ENCODE measurements around the gene COL18A1. TPM values are rescaled to one million over a fixed set of nuclear protein-coding genes. Genes with fewer than 3 reads are reported as not detected.

Gene COL18A1
- total and polyA plus RNA-seq, 5 donors from 2014 or later = 0.29 to 2.7 (median 1.3) TPM

GRCh38 chr21:45537746-45538291, 132.9 kb downstream of the COL18A1 start:
- H3K9me3 Mint-ChIP-seq = peaks cover 0 to 2% (median 0%) of the 10 kb centered on the region in 7 donors
- Histone ChIP-seq H3K36me3 (ENCODE audit: control insufficient read depth, insufficient read depth, low read length) (no peaks in the 10 kb centered on the region), H3K4me3 (ENCODE audit: low read depth, low read length) (no peak overlapping the region), H3K27me3 (ENCODE audit: control insufficient read depth, insufficient read depth, low read length) (no peaks in the 10 kb centered on the region), H3K27ac (ENCODE audit: insufficient read depth, low read length, poor library complexity, severe bottlenecking) (no peak overlapping the region), H3K9me3 (ENCODE audit: control insufficient read depth in 2 of 2, low read length in 2 of 2) (no peaks in the 10 kb centered on the region), H3K4me1 (ENCODE audit: control insufficient read depth, insufficient read depth, low read length, poor library complexity, severe bottlenecking) (peaks cover 20% of the 10 kb centered on the region)
- H3K27me3 Mint-ChIP-seq = no peaks in the 10 kb centered on the region
- H3K27ac Mint-ChIP-seq = no peak overlapping the region
- H3K4me1 Mint-ChIP-seq = peaks cover 0 to 29% (median 8%) of the 10 kb centered on the region in 4 donors
- no peaks in the 10 kb centered on the region for H3K36me3 Mint-ChIP-seq
- no peak for ATAC-seq (ENCODE audit: low read depth in 2 of 2)
- DNase-seq = no peak
- no peak overlapping the region for H3K4me3 Mint-ChIP-seq

- no peak for DNase-seq
- Histone ChIP-seq H3K27ac (ENCODE audit: insufficient read depth, low read length, poor library complexity, severe bottlenecking) (no peak overlapping the region), H3K36me3 (ENCODE audit: control insufficient read depth, insufficient read depth, low read length) (no peaks in the 10 kb centered on the region), H3K4me3 (ENCODE audit: low read depth, low read length) (no peak overlapping the region), H3K27me3 (ENCODE audit: control insufficient read depth, insufficient read depth, low read length) (no peaks in the 10 kb centered on the region), H3K4me1 (ENCODE audit: control insufficient read depth, insufficient read depth, low read length, poor library complexity, severe bottlenecking) (peaks cover 20% of the 10 kb centered on the region), H3K9me3 (ENCODE audit: control insufficient read depth in 2 of 2, low read length in 2 of 2) (no peaks in the 10 kb centered on the region)
- Mint-ChIP-seq H3K4me3 (no peak overlapping the region), H3K9me3 (peaks cover 0 to 2% (median 0%) of the 10 kb centered on the region in 7 donors), H3K27ac (no peak overlapping the region), H3K4me1 (peaks cover 0 to 23% (median 7%) of the 10 kb centered on the region in 4 donors), H3K27me3 (no peaks in the 10 kb centered on the region), H3K36me3 (no peaks in the 10 kb centered on the region)
- ATAC-seq (ENCODE audit: low read depth in 2 of 2) = no peak
Observed at GRCh38 chr21:45538381-45539045, 133.5 kb downstream of the COL18A1 start.

GRCh38 chr21:45539046-45539795, 134.3 kb downstream of the COL18A1 start:
- Mint-ChIP-seq H3K36me3 (no peaks in the 10 kb centered on the region), H3K27me3 (no peaks in the 10 kb centered on the region), H3K9me3 (peaks cover 0 to 2% (median 0%) of the 10 kb centered on the region in 7 donors), H3K4me1 (peaks cover 0 to 25% (median 7%) of the 10 kb centered on the region in 4 donors), H3K4me3 (peak overlapping the region in 3 of 4 donors; percentile 41 to 89 (median 76)), H3K27ac (no peak overlapping the region)
- ATAC-seq (ENCODE audit: low read depth in 2 of 2) (no peak), DNase-seq (no peak)
- H3K4me1 ChIP-seq (ENCODE audit: control insufficient read depth, insufficient read depth, low read length, poor library complexity, severe bottlenecking) = peaks cover 20% of the 10 kb centered on the region
- no peaks in the 10 kb centered on the region for H3K36me3 ChIP-seq (ENCODE audit: control insufficient read depth, insufficient read depth, low read length)
- no peak overlapping the region for H3K27ac ChIP-seq (ENCODE audit: insufficient read depth, low read length, poor library complexity, severe bottlenecking)
- H3K27me3 ChIP-seq (ENCODE audit: control insufficient read depth, insufficient read depth, low read length) = no peaks in the 10 kb centered on the region
- no peaks in the 10 kb centered on the region for H3K9me3 ChIP-seq (ENCODE audit: control insufficient read depth in 2 of 2, low read length in 2 of 2)
- H3K4me3 ChIP-seq (ENCODE audit: low read depth, low read length) = no peak overlapping the region

- Mint-ChIP-seq H3K27ac (peak overlapping the region in 1 of 3 donors; percentile 73), H3K36me3 (no peaks in the 10 kb centered on the region), H3K4me3 (peak overlapping the region; percentile 83 to 89 (median 86)), H3K4me1 (peaks cover 0 to 25% (median 7%) of the 10 kb centered on the region in 4 donors), H3K9me3 (peaks cover 0 to 2% (median 0%) of the 10 kb centered on the region in 7 donors), H3K27me3 (no peaks in the 10 kb centered on the region)
- Histone ChIP-seq H3K27ac (ENCODE audit: insufficient read depth, low read length, poor library complexity, severe bottlenecking) (no peak overlapping the region), H3K4me3 (ENCODE audit: low read depth, low read length) (no peak overlapping the region), H3K4me1 (ENCODE audit: control insufficient read depth, insufficient read depth, low read length, poor library complexity, severe bottlenecking) (peaks cover 20% of the 10 kb centered on the region), H3K9me3 (ENCODE audit: control insufficient read depth in 2 of 2, low read length in 2 of 2) (no peaks in the 10 kb centered on the region), H3K27me3 (ENCODE audit: control insufficient read depth, insufficient read depth, low read length) (no peaks in the 10 kb centered on the region), H3K36me3 (ENCODE audit: control insufficient read depth, insufficient read depth, low read length) (no peaks in the 10 kb centered on the region)
- ATAC-seq (ENCODE audit: low read depth in 2 of 2) = no peak
- no peak for DNase-seq
Observed at GRCh38 chr21:45539796-45540600, 135.0 kb downstream of the COL18A1 start.

- Histone ChIP-seq H3K4me3 (ENCODE audit: low read depth, low read length) (no peak overlapping the region), H3K36me3 (ENCODE audit: control insufficient read depth, insufficient read depth, low read length) (no peaks in the 10 kb centered on the region), H3K9me3 (ENCODE audit: control insufficient read depth in 2 of 2, low read length in 2 of 2) (no peaks in the 10 kb centered on the region), H3K27me3 (ENCODE audit: control insufficient read depth, insufficient read depth, low read length) (no peaks in the 10 kb centered on the region), H3K27ac (ENCODE audit: insufficient read depth, low read length, poor library complexity, severe bottlenecking) (peak overlapping the region; percentile 66), H3K4me1 (ENCODE audit: control insufficient read depth, insufficient read depth, low read length, poor library complexity, severe bottlenecking) (peaks cover 20% of the 10 kb centered on the region)
- ATAC-seq (ENCODE audit: low read depth in 2 of 2) = no peak
- no peaks in the 10 kb centered on the region for H3K27me3 Mint-ChIP-seq
- H3K27ac Mint-ChIP-seq = peak overlapping the region; percentile 11 to 91 (median 73)
- peaks cover 0 to 2% (median 0%) of the 10 kb centered on the region in 7 donors for H3K9me3 Mint-ChIP-seq
- H3K4me3 Mint-ChIP-seq = peak overlapping the region; percentile 83 to 89 (median 86)
- H3K36me3 Mint-ChIP-seq = no peaks in the 10 kb centered on the region
- H3K4me1 Mint-ChIP-seq = peaks cover 0 to 21% (median 7%) of the 10 kb centered on the region in 4 donors
- DNase-seq = no peak
Observed at GRCh38 chr21:45540601-45540970, 135.6 kb downstream of the COL18A1 start.

- DNase-seq = peak; percentile 66 to 87 (median 67)
- no peaks in the 10 kb centered on the region for H3K36me3 Mint-ChIP-seq
- peak overlapping the region; percentile 83 to 89 (median 86) for H3K4me3 Mint-ChIP-seq
- H3K27ac Mint-ChIP-seq = peak overlapping the region in 2 of 3 donors; percentile 73 to 91
- peaks cover 0 to 18% (median 7%) of the 10 kb centered on the region in 4 donors for H3K4me1 Mint-ChIP-seq
- Histone ChIP-seq H3K4me1 (ENCODE audit: control insufficient read depth, insufficient read depth, low read length, poor library complexity, severe bottlenecking) (peaks cover 20% of the 10 kb centered on the region), H3K36me3 (ENCODE audit: control insufficient read depth, insufficient read depth, low read length) (no peaks in the 10 kb centered on the region), H3K4me3 (ENCODE audit: low read depth, low read length) (no peak overlapping the region), H3K9me3 (ENCODE audit: control insufficient read depth in 2 of 2, low read length in 2 of 2) (no peaks in the 10 kb centered on the region), H3K27me3 (ENCODE audit: control insufficient read depth, insufficient read depth, low read length) (no peaks in the 10 kb centered on the region), H3K27ac (ENCODE audit: insufficient read depth, low read length, poor library complexity, severe bottlenecking) (peak overlapping the region; percentile 66)
- no peaks in the 10 kb centered on the region for H3K27me3 Mint-ChIP-seq
- peak; percentile 65 to 73 for ATAC-seq (ENCODE audit: low read depth in 2 of 2)
- H3K9me3 Mint-ChIP-seq = no peaks in the 10 kb centered on the region
Observed at GRCh38 chr21:45541221-45542039, 136.5 kb downstream of the COL18A1 start.
